ENCODE measurements around the gene GTPBP3.
"Not testable (repeated sequence)": the region's sequence is repeated elsewhere in the genome, so short reads cannot be mapped to it uniquely, and the experiment has no call there.

GTPBP3 gene

DNA sequence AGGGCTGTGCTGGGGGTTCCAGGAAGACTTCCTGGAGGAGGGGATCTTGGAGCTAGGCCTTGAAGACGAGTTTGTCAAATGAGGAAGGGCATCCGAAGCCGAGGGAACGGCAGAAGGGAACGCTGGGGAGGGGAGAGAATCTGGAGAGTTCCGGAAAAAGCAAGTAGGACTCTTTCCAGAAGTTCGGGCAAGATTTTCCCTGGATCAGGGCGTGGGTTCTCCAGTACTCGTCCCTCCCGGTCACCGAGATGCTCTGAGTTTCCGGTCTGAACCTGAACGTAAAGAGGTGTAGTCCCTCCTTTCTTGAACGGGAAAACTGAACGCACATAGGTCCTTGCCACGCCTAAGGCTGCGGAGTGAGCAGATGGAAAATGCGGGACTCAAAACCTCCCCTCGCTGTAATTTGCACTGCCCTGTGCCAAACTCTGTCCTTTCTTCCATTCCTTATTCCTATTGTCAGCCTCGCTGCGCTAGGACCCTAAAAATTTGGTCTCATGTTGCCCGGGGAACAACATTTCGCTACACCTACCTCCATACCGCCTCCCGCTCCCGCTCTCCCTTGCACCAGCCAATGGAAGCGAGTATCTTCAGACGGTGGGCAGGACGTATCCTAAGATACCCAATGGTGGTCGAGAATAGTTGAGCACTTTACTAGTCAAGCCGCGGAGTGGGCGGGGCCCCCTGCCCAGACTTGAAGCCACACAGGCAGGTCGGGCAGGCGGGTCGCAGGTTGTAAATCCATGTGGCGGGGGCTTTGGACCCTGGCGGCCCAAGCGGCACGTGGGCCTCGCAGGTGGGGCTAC, at the start of gene GTPBP3:
Gene GTPBP3 (plus strand): TSS at position 682 of the 803 bp plus-strand sequence. CDS start 59 bp downstream, at position 741.
- DNase-seq (ENCODE audit: low spot score), result peak; percentile 99

GRCh38 chr19:17289489-17289888, 47.9 kb upstream of the GTPBP3 start:
- peak; percentile 67 for DNase-seq (ENCODE audit: low spot score)

- DNase-seq (ENCODE audit: low spot score), result peak; percentile 86
Observed at GRCh38 chr19:17292301-17293074, 44.9 kb upstream of the GTPBP3 start.

DNA sequence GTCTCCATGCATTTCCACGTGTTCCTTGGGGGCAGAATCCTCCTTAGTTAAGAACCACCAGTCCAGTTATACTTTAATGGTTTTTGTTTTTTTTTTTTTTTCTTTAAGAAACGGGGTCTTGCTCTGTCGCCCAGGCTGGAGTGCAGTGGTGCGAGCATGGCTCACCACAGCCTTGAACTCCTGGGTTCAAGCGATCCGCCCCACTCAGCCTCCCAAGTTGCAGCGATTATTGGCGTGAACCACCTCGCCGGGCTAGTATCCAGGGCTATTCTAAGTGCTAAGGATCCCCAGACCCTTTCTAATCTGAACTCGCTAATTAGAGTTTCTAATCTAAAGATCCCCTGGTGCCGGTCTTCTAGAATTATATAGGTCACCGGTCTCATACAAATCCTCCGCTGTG, 43.7 kb upstream of the GTPBP3 start:
- DNase-seq (ENCODE audit: low spot score), result no peak

DNA sequence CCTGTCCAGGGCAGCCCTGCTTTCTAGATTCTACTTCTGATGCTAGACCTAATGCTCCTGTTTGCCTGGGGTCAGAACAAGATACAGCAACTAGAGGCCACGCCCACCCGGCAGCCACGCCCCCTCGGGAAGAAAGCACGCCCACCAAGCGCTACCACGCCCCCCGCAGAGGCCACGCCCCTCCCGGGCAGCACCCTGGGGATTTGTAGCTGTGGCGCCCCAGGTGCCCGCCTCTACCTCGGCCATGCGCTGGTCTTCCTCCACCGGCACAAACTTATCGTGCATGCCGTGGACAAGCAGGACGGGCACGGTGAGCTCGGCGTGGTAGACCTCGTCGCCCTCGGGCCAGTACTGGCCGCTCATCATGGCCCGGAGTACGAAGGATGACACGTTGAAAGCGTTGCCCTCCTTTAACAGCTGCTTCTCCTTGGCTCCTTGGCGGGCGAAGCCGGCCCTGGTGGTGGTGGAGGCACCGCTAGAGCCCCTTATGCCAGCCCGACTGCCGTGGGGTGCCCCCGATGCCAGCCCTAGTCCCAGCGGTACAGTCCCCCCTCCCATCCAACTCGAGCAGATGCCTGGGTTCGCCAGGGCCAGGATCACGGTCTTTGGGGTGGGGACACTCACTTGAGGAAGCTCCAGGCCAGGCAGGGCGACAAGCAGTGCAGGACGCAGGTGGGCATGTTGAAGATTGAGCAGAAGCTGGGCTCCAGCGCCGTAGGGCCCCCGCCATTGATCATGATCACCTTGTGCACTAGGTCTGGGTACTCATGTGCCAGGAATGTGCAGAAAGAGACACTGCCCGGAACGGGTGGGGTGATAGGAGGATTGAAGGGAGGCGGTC, 43.1 kb upstream of the GTPBP3 start:
- peak; percentile 60 for DNase-seq (ENCODE audit: low spot score)

- DNase-seq (ENCODE audit: low spot score), result not testable (repeated sequence)
Observed at GRCh38 chr19:17295551-17295950, 41.8 kb upstream of the GTPBP3 start.

GRCh38 chr19:17296273-17296672, 41.1 kb upstream of the GTPBP3 start:
- peak; percentile 19 for DNase-seq (ENCODE audit: low spot score)

- no peak for DNase-seq (ENCODE audit: low spot score)
Observed at GRCh38 chr19:17296976-17297375, 40.4 kb upstream of the GTPBP3 start.

- DNase-seq (ENCODE audit: low spot score), result no peak
Observed at GRCh38 chr19:17300992-17301619, 36.2 kb upstream of the GTPBP3 start.

- DNase-seq (ENCODE audit: low spot score), result no peak
Observed at GRCh38 chr19:17302391-17303166, 34.8 kb upstream of the GTPBP3 start.

DNA sequence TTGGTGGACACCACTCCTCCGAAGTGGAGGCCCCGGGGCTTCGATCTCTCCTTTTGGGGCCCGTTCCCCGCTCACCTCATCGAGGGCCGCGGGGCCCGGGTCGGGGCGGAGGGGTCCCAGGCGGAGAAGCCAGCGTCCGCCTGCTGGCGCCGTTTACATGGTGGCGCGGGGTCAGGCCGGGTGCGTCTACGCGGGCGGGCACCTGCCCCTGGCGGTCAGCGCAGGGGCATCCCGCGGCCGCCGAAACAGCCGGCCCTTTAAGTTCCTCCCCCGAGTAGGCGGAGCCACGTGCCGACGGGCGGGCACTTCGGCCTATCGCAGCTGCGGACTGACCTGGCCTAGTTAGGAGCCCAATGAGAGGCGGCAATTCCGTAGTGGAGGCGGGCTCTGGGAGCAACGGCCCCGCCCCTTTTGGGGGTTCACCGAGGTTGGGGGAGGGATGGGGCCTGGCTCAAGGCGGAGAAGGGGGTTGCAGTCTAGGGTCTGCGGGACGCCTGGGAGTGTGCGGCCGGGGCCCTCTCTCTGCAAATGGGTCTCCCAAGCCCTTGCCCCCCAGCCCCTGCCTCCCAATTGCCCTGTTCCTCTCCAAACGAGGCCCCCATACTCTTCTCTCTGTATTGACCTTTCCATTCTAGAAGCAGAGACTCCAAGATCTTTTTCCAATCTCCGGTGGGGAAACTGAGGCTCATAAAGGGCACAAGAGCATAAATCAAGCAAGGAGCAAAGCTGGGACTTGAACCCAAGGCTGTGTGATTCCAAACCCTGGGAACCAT, 34.0 kb upstream of the GTPBP3 start, which contains the start of gene ABHD8:
Gene ABHD8 (minus strand): TSS at position 259 of the 773 bp plus-strand sequence. CDS start 1,809 bp downstream, outside the sequence.
- DNase-seq (ENCODE audit: low spot score), result peak; percentile 95

GRCh38 chr19:17303940-17304267, 33.4 kb upstream of the GTPBP3 start:
- DNase-seq (ENCODE audit: low spot score), result no peak

DNA sequence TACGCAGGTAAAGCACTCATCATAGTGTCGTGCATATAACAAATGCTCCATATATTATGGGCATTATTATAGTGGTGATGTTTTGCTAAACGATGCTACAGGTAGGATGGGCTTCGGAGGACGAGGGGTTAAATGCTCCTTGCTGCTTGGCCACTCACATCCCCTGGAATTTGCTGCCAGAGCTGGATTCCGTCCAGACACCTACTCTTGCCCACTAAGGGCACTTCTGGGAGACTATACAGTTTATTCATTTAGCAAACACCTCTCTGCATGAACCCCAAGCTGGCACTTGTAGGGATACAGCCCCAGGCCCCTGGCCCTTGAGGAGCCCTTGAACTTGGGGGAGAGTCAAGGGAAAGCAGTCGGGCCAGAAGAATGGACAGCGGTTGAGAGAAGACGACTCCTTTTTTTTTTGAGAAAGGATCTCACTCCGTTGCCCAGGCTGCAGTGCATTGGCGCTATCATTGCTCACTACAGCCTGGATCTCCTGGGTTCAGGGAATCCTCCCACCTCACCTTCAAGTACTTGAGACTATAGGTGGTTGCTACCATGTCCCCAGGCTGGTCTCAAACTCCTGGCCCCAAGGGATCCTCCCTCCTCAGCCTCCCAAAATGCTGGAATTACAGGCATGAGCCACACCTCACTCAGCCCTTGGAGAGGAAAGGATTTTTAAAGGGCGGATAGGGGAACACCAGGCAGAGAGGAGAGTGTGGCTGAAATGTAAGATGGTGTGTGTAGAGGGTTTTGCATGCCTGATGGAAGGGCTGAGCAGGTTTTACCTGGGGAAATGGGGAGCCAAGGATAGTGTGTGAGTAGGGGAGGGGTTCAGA, 32.8 kb upstream of the GTPBP3 start:
- no peak for DNase-seq (ENCODE audit: low spot score)

DNA sequence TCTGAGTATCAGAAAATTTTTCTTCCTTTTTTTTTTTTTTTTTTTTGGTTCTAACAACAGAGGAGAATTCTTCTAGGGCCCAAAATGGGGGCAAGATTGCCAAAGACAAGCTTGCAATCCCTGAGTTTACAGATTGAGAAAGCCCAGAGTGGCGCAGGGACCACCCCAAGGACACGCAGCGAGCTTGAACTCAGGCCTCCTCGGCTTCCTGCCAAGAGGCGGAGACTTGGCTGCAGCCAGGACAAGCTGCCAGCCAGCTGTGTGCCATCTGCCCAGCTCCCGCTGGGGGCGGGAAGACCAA, 32.2 kb upstream of the GTPBP3 start:
- no peak for DNase-seq (ENCODE audit: low spot score)

- peak; percentile 99 for DNase-seq (ENCODE audit: low spot score)
Observed at GRCh38 chr19:17305517-17306284, 31.7 kb upstream of the GTPBP3 start, which contains the start of gene MRPL34. Gene MRPL34, plus strand, starts transcription at chr19:17305872. Its CDS starts 21 bp downstream, at chr19:17305893.

DNA sequence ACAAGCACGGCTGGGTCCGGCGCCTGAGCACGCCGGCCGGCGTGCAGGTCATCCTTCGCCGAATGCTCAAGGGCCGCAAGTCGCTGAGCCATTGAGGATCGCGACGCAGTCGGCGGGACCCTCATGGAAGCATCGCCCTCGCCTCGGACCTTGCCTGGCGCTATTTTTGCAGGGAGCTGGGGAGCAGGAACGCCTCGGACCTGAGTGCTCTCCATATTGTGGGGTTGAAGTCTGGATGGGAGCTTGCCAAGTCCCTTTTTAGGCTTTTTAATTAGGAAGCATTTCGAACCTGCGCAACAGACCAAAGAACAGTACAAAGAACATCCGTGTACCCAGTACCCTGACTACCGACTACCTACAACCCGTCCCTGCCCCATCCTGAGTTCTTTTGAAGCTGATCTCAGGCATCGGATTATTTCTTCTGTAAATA, 31.1 kb upstream of the GTPBP3 start:
- no peak for DNase-seq (ENCODE audit: low spot score)

- DNase-seq (ENCODE audit: low spot score), result no peak
Observed at GRCh38 chr19:17307876-17308377, 29.4 kb upstream of the GTPBP3 start.

Measured in activated CD4-positive, alpha-beta T cell treated with anti-CD3 and anti-CD28 coated beads, Interleukin-2, Interleukin-4, amounts not matched to agents 100 ng/mL and 50 ng/mL, durations not matched to agents 16 hours and 8 hours (primary cell).